HG02610 (cell line): Measurements from ENCODE around the gene ATXN3.

Experiments used
- ATAC-seq: cut with Tn5 transposase; IDR thresholded peaks from one replicate; pipeline ENCODE4 v1.9.1; 2021; ENCODE audit warnings: mild to moderate bottlenecking, moderate library complexity; ENCODE audit not compliant: unreplicated experiment

The ATXN3 gene

GRCh38 chr14:92010644-92011043, 95.7 kb downstream of the ATXN3 start:
- no peak for ATAC-seq

GRCh38 chr14:92009604-92010003, 96.8 kb downstream of the ATXN3 start:
- no peak for ATAC-seq
